ENCODE measurements around the gene PTPRK. TPM values are rescaled to one million over a fixed set of nuclear protein-coding genes. Genes with fewer than 3 reads are reported as not detected.

Gene PTPRK
- total and polyA plus RNA-seq, 5 donors from 2014 or later, result 0.16 to 1.0 (median 0.45) TPM; not detected in 1

DNA sequence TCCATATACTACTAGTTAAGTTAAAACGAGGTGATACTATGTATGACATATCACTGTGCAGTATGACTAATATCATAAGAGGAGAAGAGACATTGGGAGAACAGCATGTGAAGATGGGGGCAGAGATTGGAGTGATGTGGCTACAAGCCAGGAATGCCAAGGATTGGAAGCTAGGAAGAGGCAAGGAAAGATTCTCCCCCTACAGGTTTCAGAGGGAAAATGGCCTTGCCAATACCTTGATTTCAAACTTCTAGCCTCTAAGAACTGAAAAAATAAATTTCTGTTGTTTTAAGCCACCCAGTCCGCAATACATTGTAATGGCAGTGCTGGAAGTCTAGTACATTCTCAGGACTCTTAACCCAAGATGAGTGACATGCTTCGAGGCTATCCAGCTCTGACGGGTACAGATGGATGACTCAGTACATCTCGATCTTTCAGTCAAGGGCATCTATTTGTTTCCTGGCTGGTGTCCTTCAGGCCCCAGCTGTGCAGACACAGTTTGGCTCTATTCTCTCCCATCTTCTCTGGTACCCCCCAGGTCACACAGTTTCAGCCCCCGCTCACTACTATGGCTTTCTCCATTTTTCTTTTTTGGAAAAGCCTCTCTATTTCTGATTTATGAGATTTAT, 564.0 kb downstream of the PTPRK start:
- Mint-ChIP-seq H3K9me3 (peaks cover 0 to 3% (median 0%) of the 10 kb centered on the region in 7 donors), H3K4me3 (no peak overlapping the region), H3K36me3 (no peaks in the 10 kb centered on the region), H3K27ac (no peak overlapping the region), H3K27me3 (no peaks in the 10 kb centered on the region), H3K4me1 (peaks cover 7 to 26% (median 18%) of the 10 kb centered on the region in 4 donors)
- ATAC-seq (ENCODE audit: low read depth in 2 of 2), result no peak
- Histone ChIP-seq H3K4me3 (ENCODE audit: low read depth, low read length) (no peak overlapping the region), H3K27me3 (ENCODE audit: control insufficient read depth, insufficient read depth, low read length) (no peaks in the 10 kb centered on the region), H3K9me3 (ENCODE audit: control insufficient read depth in 2 of 2, low read length in 2 of 2) (no peaks in the 10 kb centered on the region), H3K27ac (ENCODE audit: insufficient read depth, low read length, poor library complexity, severe bottlenecking) (no peak overlapping the region), H3K4me1 (ENCODE audit: control insufficient read depth, insufficient read depth, low read length, poor library complexity, severe bottlenecking) (peaks cover 14% of the 10 kb centered on the region), H3K36me3 (ENCODE audit: control insufficient read depth, insufficient read depth, low read length) (no peaks in the 10 kb centered on the region)
- DNase-seq, result no peak

GRCh38 chr6:127954082-127954481, 566.3 kb downstream of the PTPRK start:
- Mint-ChIP-seq H3K9me3 (peaks cover 0 to 2% (median 0%) of the 10 kb centered on the region in 7 donors), H3K4me3 (no peak overlapping the region), H3K27ac (no peak overlapping the region), H3K4me1 (peaks cover 13 to 47% (median 36%) of the 10 kb centered on the region in 4 donors), H3K27me3 (no peaks in the 10 kb centered on the region), H3K36me3 (no peaks in the 10 kb centered on the region)
- Histone ChIP-seq H3K9me3 (ENCODE audit: control insufficient read depth in 2 of 2, low read length in 2 of 2) (no peaks in the 10 kb centered on the region), H3K4me3 (ENCODE audit: low read depth, low read length) (no peak overlapping the region), H3K27me3 (ENCODE audit: control insufficient read depth, insufficient read depth, low read length) (no peaks in the 10 kb centered on the region), H3K27ac (ENCODE audit: insufficient read depth, low read length, poor library complexity, severe bottlenecking) (no peak overlapping the region), H3K36me3 (ENCODE audit: control insufficient read depth, insufficient read depth, low read length) (no peaks in the 10 kb centered on the region), H3K4me1 (ENCODE audit: control insufficient read depth, insufficient read depth, low read length, poor library complexity, severe bottlenecking) (peaks cover 24% of the 10 kb centered on the region)
- DNase-seq (no peak), ATAC-seq (ENCODE audit: low read depth in 2 of 2) (no peak)

GRCh38 chr6:127952831-127953230, 567.6 kb downstream of the PTPRK start:
- Mint-ChIP-seq H3K27ac (peak overlapping the region in 1 of 3 donors; percentile 34), H3K36me3 (no peaks in the 10 kb centered on the region), H3K4me3 (no peak overlapping the region), H3K4me1 (peaks cover 13 to 49% (median 37%) of the 10 kb centered on the region in 4 donors), H3K27me3 (no peaks in the 10 kb centered on the region), H3K9me3 (peaks cover 0 to 2% (median 0%) of the 10 kb centered on the region in 7 donors)
- DNase-seq (no peak), ATAC-seq (ENCODE audit: low read depth in 2 of 2) (no peak)
- Histone ChIP-seq H3K27ac (ENCODE audit: insufficient read depth, low read length, poor library complexity, severe bottlenecking) (no peak overlapping the region), H3K27me3 (ENCODE audit: control insufficient read depth, insufficient read depth, low read length) (no peaks in the 10 kb centered on the region), H3K36me3 (ENCODE audit: control insufficient read depth, insufficient read depth, low read length) (no peaks in the 10 kb centered on the region), H3K4me1 (ENCODE audit: control insufficient read depth, insufficient read depth, low read length, poor library complexity, severe bottlenecking) (peaks cover 24% of the 10 kb centered on the region), H3K4me3 (ENCODE audit: low read depth, low read length) (no peak overlapping the region), H3K9me3 (ENCODE audit: control insufficient read depth in 2 of 2, low read length in 2 of 2) (no peaks in the 10 kb centered on the region)

- H3K4me1 Mint-ChIP-seq, result peaks cover 13 to 49% (median 37%) of the 10 kb centered on the region in 4 donors
- peak overlapping the region; percentile 74 for H3K4me3 ChIP-seq (ENCODE audit: low read depth, low read length)
- ATAC-seq (ENCODE audit: low read depth in 2 of 2), result no peak
These were observed 568.2 kb downstream of the PTPRK start for GRCh38 chr6:127952176-127952575.

DNA sequence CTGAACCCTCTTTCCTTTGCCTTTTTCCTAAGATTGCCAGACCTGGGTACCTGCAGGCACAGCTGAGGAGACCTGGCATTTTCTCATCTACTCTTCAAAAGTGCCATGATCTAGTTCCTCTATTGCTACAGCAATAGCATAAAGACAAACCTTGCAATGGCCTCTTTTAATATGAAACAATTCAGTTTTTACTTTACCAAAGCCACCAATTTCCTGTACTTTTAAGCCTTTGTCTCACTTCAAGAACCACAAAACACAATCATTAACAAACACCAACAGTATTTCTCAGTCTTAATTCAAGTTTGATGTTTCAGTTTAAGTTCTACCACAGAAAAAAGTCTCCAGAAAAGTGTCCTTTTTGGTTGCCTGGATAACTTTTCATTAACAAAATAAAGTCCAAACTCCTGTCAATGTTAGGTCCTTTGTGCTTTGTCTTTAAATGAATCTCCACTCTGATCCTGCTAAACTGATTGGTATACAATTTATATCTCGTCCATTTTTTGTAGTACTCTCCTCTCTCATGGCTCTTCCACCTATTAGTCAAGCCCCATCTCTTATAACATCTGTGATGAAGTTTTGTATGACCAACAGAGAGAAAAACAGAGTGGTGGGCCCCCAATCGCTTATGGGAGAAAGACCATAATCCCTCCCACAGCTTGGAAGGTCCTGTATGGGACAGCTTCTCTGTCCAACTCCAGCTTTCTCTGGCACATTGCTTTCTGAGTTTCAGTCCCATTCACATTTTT, 569.1 kb downstream of the PTPRK start:
- Histone ChIP-seq H3K4me3 (ENCODE audit: low read depth, low read length) (peak overlapping the region; percentile 74), H3K27me3 (ENCODE audit: control insufficient read depth, insufficient read depth, low read length) (no peaks in the 10 kb centered on the region), H3K9me3 (ENCODE audit: control insufficient read depth in 2 of 2, low read length in 2 of 2) (no peaks in the 10 kb centered on the region), H3K27ac (ENCODE audit: insufficient read depth, low read length, poor library complexity, severe bottlenecking) (peak overlapping the region; percentile 37), H3K36me3 (ENCODE audit: control insufficient read depth, insufficient read depth, low read length) (no peaks in the 10 kb centered on the region), H3K4me1 (ENCODE audit: control insufficient read depth, insufficient read depth, low read length, poor library complexity, severe bottlenecking) (peaks cover 24% of the 10 kb centered on the region)
- DNase-seq, result peak in 2 of 3 donors; percentile 59 to 71
- peak overlapping the region; percentile 37 to 74 (median 48) for H3K4me3 Mint-ChIP-seq
- H3K27me3 Mint-ChIP-seq, result no peaks in the 10 kb centered on the region
- peaks cover 0 to 3% (median 2%) of the 10 kb centered on the region in 7 donors for H3K9me3 Mint-ChIP-seq
- H3K4me1 Mint-ChIP-seq, result peaks cover 13 to 49% (median 37%) of the 10 kb centered on the region in 4 donors
- H3K27ac Mint-ChIP-seq, result peak overlapping the region; percentile 73 to 94 (median 77)
- H3K36me3 Mint-ChIP-seq, result no peaks in the 10 kb centered on the region
- ATAC-seq (ENCODE audit: low read depth in 2 of 2), result peak; percentile 56 to 72

More at GRCh38 chr6:127952176-127952575, 568.2 kb downstream of the PTPRK start:
- Histone ChIP-seq H3K27me3 (ENCODE audit: control insufficient read depth, insufficient read depth, low read length) (no peaks in the 10 kb centered on the region), H3K4me1 (ENCODE audit: control insufficient read depth, insufficient read depth, low read length, poor library complexity, severe bottlenecking) (peaks cover 24% of the 10 kb centered on the region), H3K9me3 (ENCODE audit: control insufficient read depth in 2 of 2, low read length in 2 of 2) (no peaks in the 10 kb centered on the region), H3K27ac (ENCODE audit: insufficient read depth, low read length, poor library complexity, severe bottlenecking) (no peak overlapping the region), H3K36me3 (ENCODE audit: control insufficient read depth, insufficient read depth, low read length) (no peaks in the 10 kb centered on the region)
- DNase-seq, result no peak
- Mint-ChIP-seq H3K4me3 (peak overlapping the region in 2 of 4 donors; percentile 53 to 74), H3K27ac (peak overlapping the region in 1 of 3 donors; percentile 73), H3K27me3 (no peaks in the 10 kb centered on the region), H3K9me3 (peaks cover 0 to 2% (median 0%) of the 10 kb centered on the region in 7 donors), H3K36me3 (no peaks in the 10 kb centered on the region)

- H3K4me3 Mint-ChIP-seq, result peak overlapping the region in 3 of 4 donors; percentile 37 to 74 (median 53)
- no peaks in the 10 kb centered on the region for H3K36me3 Mint-ChIP-seq
- Histone ChIP-seq H3K4me3 (ENCODE audit: low read depth, low read length) (peak overlapping the region; percentile 74), H3K4me1 (ENCODE audit: control insufficient read depth, insufficient read depth, low read length, poor library complexity, severe bottlenecking) (peaks cover 24% of the 10 kb centered on the region), H3K27ac (ENCODE audit: insufficient read depth, low read length, poor library complexity, severe bottlenecking) (peak overlapping the region; percentile 37), H3K36me3 (ENCODE audit: control insufficient read depth, insufficient read depth, low read length) (no peaks in the 10 kb centered on the region), H3K27me3 (ENCODE audit: control insufficient read depth, insufficient read depth, low read length) (no peaks in the 10 kb centered on the region), H3K9me3 (ENCODE audit: control insufficient read depth in 2 of 2, low read length in 2 of 2) (no peaks in the 10 kb centered on the region)
- no peak for ATAC-seq (ENCODE audit: low read depth in 2 of 2)
- H3K4me1 Mint-ChIP-seq, result peaks cover 13 to 49% (median 37%) of the 10 kb centered on the region in 4 donors
- H3K27me3 Mint-ChIP-seq, result no peaks in the 10 kb centered on the region
- peak in 1 of 3 donors; percentile 28 for DNase-seq
- H3K9me3 Mint-ChIP-seq, result peaks cover 0 to 5% (median 2%) of the 10 kb centered on the region in 7 donors
- peak overlapping the region; percentile 73 to 94 (median 77) for H3K27ac Mint-ChIP-seq
These were observed 569.7 kb downstream of the PTPRK start for GRCh38 chr6:127950566-127951145.

- no peak overlapping the region for H3K27ac ChIP-seq (ENCODE audit: insufficient read depth, low read length, poor library complexity, severe bottlenecking)
- no peaks in the 10 kb centered on the region for H3K27me3 ChIP-seq (ENCODE audit: control insufficient read depth, insufficient read depth, low read length)
- no peaks in the 10 kb centered on the region for H3K36me3 Mint-ChIP-seq
- ATAC-seq (ENCODE audit: low read depth in 2 of 2) (no peak), DNase-seq (no peak)
- no peaks in the 10 kb centered on the region for H3K9me3 ChIP-seq (ENCODE audit: control insufficient read depth in 2 of 2, low read length in 2 of 2)
- peaks cover 0 to 6% (median 2%) of the 10 kb centered on the region in 7 donors for H3K9me3 Mint-ChIP-seq
- H3K27ac Mint-ChIP-seq, result no peak overlapping the region
- no peaks in the 10 kb centered on the region for H3K27me3 Mint-ChIP-seq
- H3K4me1 ChIP-seq (ENCODE audit: control insufficient read depth, insufficient read depth, low read length, poor library complexity, severe bottlenecking), result peaks cover 24% of the 10 kb centered on the region
- no peaks in the 10 kb centered on the region for H3K36me3 ChIP-seq (ENCODE audit: control insufficient read depth, insufficient read depth, low read length)
- peaks cover 13 to 38% (median 30%) of the 10 kb centered on the region in 4 donors for H3K4me1 Mint-ChIP-seq
- no peak overlapping the region for H3K4me3 ChIP-seq (ENCODE audit: low read depth, low read length)
- no peak overlapping the region for H3K4me3 Mint-ChIP-seq
These were observed 571.1 kb downstream of the PTPRK start for GRCh38 chr6:127949251-127949650.
